ENCODE results near the gene NLRP9. TPM values are rescaled to one million over a fixed set of nuclear protein-coding genes. Genes with fewer than 3 reads are reported as not detected.

The NLRP9 gene
- total RNA-seq, 1 donor from 2014 or later, result not detected

- Histone ChIP-seq H3K36me3 (peaks cover 98% of the 10 kb centered on the region), H3K4me3 (no peak overlapping the region), H3K4me1 (peaks cover 16% of the 10 kb centered on the region), H3K27ac (no peak overlapping the region), H3K9me3 (no peaks in the 10 kb centered on the region), H3K27me3 (ENCODE audit: low read depth) (no peaks in the 10 kb centered on the region)
- TF ChIP-seq, protein P1, sequence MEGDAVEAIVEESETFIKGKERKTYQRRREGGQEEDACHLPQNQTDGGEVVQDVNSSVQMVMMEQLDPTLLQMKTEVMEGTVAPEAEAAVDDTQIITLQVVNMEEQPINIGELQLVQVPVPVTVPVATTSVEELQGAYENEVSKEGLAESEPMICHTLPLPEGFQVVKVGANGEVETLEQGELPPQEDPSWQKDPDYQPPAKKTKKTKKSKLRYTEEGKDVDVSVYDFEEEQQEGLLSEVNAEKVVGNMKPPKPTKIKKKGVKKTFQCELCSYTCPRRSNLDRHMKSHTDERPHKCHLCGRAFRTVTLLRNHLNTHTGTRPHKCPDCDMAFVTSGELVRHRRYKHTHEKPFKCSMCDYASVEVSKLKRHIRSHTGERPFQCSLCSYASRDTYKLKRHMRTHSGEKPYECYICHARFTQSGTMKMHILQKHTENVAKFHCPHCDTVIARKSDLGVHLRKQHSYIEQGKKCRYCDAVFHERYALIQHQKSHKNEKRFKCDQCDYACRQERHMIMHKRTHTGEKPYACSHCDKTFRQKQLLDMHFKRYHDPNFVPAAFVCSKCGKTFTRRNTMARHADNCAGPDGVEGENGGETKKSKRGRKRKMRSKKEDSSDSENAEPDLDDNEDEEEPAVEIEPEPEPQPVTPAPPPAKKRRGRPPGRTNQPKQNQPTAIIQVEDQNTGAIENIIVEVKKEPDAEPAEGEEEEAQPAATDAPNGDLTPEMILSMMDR (IDR thresholded peaks at IDR 0.05), result no peak
- ATAC-seq (no peak), DNase-seq (peak; percentile 41)
- intact Hi-C loops (cut with DNase I), result no loop called here
Observed at GRCh38 chr19:55687281-55688201, 50.7 kb downstream of the NLRP9 start.

- TF ChIP-seq, protein P1 (IDR thresholded peaks at IDR 0.05), result no peak
- DNase-seq (peak; percentile 36), ATAC-seq (no peak)
- Histone ChIP-seq H3K4me3 (no peak overlapping the region), H3K36me3 (peaks cover 96% of the 10 kb centered on the region), H3K4me1 (peaks cover 16% of the 10 kb centered on the region), H3K27ac (no peak overlapping the region), H3K9me3 (no peaks in the 10 kb centered on the region), H3K27me3 (ENCODE audit: low read depth) (no peaks in the 10 kb centered on the region)
- intact Hi-C loops (cut with DNase I), result no loop called here
Observed at GRCh38 chr19:55686311-55687050, 51.7 kb downstream of the NLRP9 start.

DNA sequence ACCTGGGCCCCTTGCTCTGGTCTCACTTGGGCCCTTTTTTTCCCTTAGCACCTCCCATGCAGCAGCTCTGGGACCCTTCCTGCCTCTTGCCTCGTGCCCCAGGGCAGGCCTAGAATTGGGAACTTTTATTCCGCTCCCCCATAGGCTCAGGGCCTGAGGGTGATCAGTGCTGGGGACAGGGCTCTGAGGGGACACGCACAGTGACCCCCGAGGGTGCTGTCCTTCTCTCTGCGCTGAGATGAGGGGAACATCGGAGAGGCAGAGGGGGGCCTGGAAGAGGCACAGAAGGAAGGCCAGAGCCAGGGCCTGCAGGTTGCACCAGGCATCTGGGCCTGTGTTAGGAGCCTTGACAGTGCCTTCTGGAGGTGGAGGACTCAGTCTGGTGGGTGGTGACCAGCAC, 52.4 kb downstream of the NLRP9 start:
- TF ChIP-seq, protein P1 (IDR thresholded peaks at IDR 0.05), result no peak
- H3K27ac ChIP-seq, result no peak overlapping the region
- intact Hi-C loops (cut with DNase I), result no loop called here
- H3K36me3 ChIP-seq, result peaks cover 96% of the 10 kb centered on the region
- no peak for DNase-seq
- H3K9me3 ChIP-seq, result no peaks in the 10 kb centered on the region
- no peak overlapping the region for H3K4me3 ChIP-seq
- H3K4me1 ChIP-seq, result peaks cover 16% of the 10 kb centered on the region
- ATAC-seq, result no peak
- H3K27me3 ChIP-seq (ENCODE audit: low read depth), result no peaks in the 10 kb centered on the region

DNA sequence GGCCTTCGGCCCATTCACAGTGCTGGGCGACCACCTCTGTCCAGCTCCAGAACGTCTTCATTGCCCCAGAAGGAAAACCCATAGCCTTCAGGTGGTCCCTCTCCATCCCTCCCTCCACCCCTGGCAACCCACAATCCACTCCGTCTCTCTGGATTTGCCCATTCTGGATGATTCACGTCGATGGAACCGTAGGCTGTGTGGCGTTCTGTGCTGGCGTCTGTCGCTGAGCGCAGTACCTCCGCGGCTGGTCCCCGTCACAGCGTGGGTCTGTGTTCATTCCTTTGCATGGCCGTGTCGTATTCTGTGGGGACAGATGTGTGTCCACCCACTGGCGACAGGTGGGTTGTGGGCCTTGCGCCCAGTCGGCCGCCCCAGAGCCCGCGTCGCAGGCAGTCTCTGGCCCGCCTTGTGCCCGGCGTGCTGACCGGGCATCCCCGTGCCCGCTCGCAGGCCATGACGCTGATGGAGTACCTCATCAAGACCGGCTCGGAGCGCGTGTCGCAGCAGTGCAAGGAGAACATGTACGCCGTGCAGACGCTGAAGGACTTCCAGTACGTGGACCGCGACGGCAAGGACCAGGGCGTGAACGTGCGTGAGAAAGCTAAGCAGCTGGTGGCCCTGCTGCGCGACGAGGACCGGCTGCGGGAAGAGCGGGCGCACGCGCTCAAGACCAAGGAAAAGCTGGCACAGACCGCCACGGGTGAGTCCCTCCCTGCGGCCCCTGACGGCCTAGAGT, 53.1 kb downstream of the NLRP9 start:
- TF ChIP-seq, protein P1 (IDR thresholded peaks at IDR 0.05), result no peak
- Histone ChIP-seq H3K9me3 (no peaks in the 10 kb centered on the region), H3K27ac (no peak overlapping the region), H3K27me3 (ENCODE audit: low read depth) (no peaks in the 10 kb centered on the region), H3K4me1 (peaks cover 21% of the 10 kb centered on the region), H3K4me3 (no peak overlapping the region), H3K36me3 (peaks cover 96% of the 10 kb centered on the region)
- intact Hi-C loops (cut with DNase I), result no loop called here
- peak; percentile 45 for DNase-seq
- no peak for ATAC-seq

Data from lower lobe of right lung (tissue), 2 donors.